A549 (cell line): ENCODE data around the gene RPS25. TPM values are rescaled to one million over a fixed set of nuclear protein-coding genes. Genes with fewer than 3 reads are reported as not detected.
A peak's percentile ranks its signal among the peaks of the same experiment; 100 is the strongest.

Experiments
- ATAC-seq, 2 experiments: fragments of 200-7000 bp in 1 of 2; fragments of >200 bp in 1 of 2; cut with Nextera tagmentation in 1 of 2; cut with Tn5 transposase in 1 of 2; 3 replicates each; pipeline versions ENCODE4 v1.8.0 to v1.9.1; 2018 to 2020; ENCODE audit warnings: mild to moderate bottlenecking in 1 of 2, moderate library complexity in 1 of 2
- CTCF ChIA-PET: fragments of 300-600 bp; sonication (Branson Sonifier 250); formaldehyde crosslinking; extraction: SDS; loops from one replicate; lab custom pipeline; 2021; ENCODE audit warnings: antibody characterized with exemption, inconsistent platforms; lab: Yijun Ruan, JAX
- POLR2A ChIA-PET: fragments of 350-600 bp; formaldehyde crosslinking; extraction: SDS; loops from one replicate; lab custom pipeline; 2021; ENCODE audit warnings: antibody characterized with exemption, inconsistent platforms; lab: Yijun Ruan, JAX
- DNase-seq, 2 experiments: peaks; one replicate each; pipeline versions ENCODE4 v3.0.0 to v3.0.0-alpha.2; 2011 to 2016; ENCODE audit warnings: low read depth in 1 of 2, low spot score in 1 of 2
- FAIRE-seq: peaks from 2 replicates; lab custom pipeline; 2011; peaks lifted over from hg19 to GRCh38; lab: Jason Lieb, UNC
- H3K27ac ChIP-seq, 2 experiments: fragments of >200 bp; sonication (Bioruptor Twin); formaldehyde crosslinking; 3 replicates each; pipeline ENCODE4 v1.5.1; 2016 to 2017
- H3K4me1 ChIP-seq: fragments of >200 bp; sonication (Bioruptor Twin); formaldehyde crosslinking; 3 replicates; pipeline ENCODE4 v1.6.1; 2016
- H3K4me2 ChIP-seq: fragments of >200 bp; sonication (Bioruptor Twin); formaldehyde crosslinking; 3 replicates; pipeline ENCODE4 v1.6.1; 2016
- H3K4me3 ChIP-seq: fragments of >200 bp; sonication (Bioruptor Twin); formaldehyde crosslinking; 3 replicates; pipeline ENCODE4 v1.5.1; 2016
- H3K9me3 ChIP-seq: fragments of >200 bp; sonication (Bioruptor Twin); formaldehyde crosslinking; 3 replicates; pipeline ENCODE4 v1.6.1; 2016
- BCL3 ChIP-seq: fragments of >200 bp; sonication (Bioruptor Twin); formaldehyde crosslinking; IDR thresholded peaks from 3 replicates; pipeline ENCODE4 v1.6.1; 2016
- EP300 ChIP-seq, 2 experiments: fragments of >200 bp; sonication (Bioruptor Twin); formaldehyde crosslinking; IDR thresholded peaks; 2 replicates in 1 of 2; 3 replicates in 1 of 2; pipeline ENCODE4 v1.6.1; 2016 to 2017
- GATA3 ChIP-seq: IDR thresholded peaks from 2 replicates; pipeline ENCODE4 v1.6.1; 2012; ENCODE audit warnings: borderline replicate concordance
- HOXA7 ChIP-seq: fragments of 250-450 bp; sonication (Bioruptor Pico); IDR thresholded peaks from 2 replicates; pipeline ENCODE4 v1.5.0; 2020; ENCODE audit warnings: mild to moderate bottlenecking, moderate library complexity
- JUNB ChIP-seq: fragments of >200 bp; sonication (Bioruptor Twin); formaldehyde crosslinking; IDR thresholded peaks from 2 replicates; pipeline ENCODE4 v1.6.1; 2016
- MYC ChIP-seq: IDR thresholded peaks from 2 replicates; pipeline ENCODE4 v1.6.1; 2012; ENCODE audit warnings: mild to moderate bottlenecking, inconsistent platforms, low read length, improper control_type of control experiment, borderline replicate concordance
- NR3C1 ChIP-seq: fragments of >200 bp; sonication (Bioruptor Twin); formaldehyde crosslinking; IDR thresholded peaks from 3 replicates; pipeline ENCODE4 v1.6.1; 2017
- PBX3 ChIP-seq: IDR thresholded peaks from 2 replicates; pipeline ENCODE4 v1.6.1; 2012
- PHF8 ChIP-seq: fragments of 200-600 bp; sonication (generic); IDR thresholded peaks from 2 replicates; pipeline ENCODE4 v1.6.1; 2016; ENCODE audit warnings: low read depth, mild to moderate bottlenecking, antibody characterized with exemption, moderate library complexity, borderline replicate concordance
- POLR2AphosphoS2 ChIP-seq: conservative IDR thresholded peaks from 2 replicates; pipeline ENCODE4 v1.6.1; 2012; ENCODE audit warnings: low read length, improper control_type of control experiment, inconsistent platforms
- SMC3 ChIP-seq: fragments of >200 bp; sonication (Bioruptor Twin); formaldehyde crosslinking; IDR thresholded peaks from 3 replicates; pipeline ENCODE4 v1.6.1; 2018; ENCODE audit warnings: inconsistent platforms
- TP53 ChIP-seq: fragments of 250-450 bp; sonication (Bioruptor Pico); IDR thresholded peaks from 2 replicates; pipeline ENCODE4 v1.5.0; 2021; ENCODE audit warnings: mild to moderate bottlenecking, moderate library complexity
- ZFP36 ChIP-seq: fragments of 450-650 bp; IDR thresholded peaks from 2 replicates; pipeline ENCODE4 v1.6.1; 2014; ENCODE audit warnings: borderline replicate concordance; ENCODE audit not compliant: partially characterized antibody
- ZSCAN20 ChIP-seq: fragments of 250-450 bp; sonication (Bioruptor Pico); IDR thresholded peaks from 2 replicates; pipeline ENCODE4 v1.8.0; 2022; ENCODE audit warnings: mild to moderate bottlenecking, moderate library complexity
- WGBS: methylation state at CpG from one replicate; pipeline ENCODE4 v1.1.6; 2017; ENCODE audit errors: missing lambda C conversion rate; 5-methylcytosine and 5-hydroxymethylcytosine counted together
- polyA plus RNA-seq, 4 experiments: library from polyadenylated mRNA; depleted of rRNA in 3 of 4; stranded (reverse); fragments of >200 nt; fragmentation: RNase III in 1 of 4; extraction: RNeasy Plus Mini Kit Qiagen cat#74134 plus additional on column Dnase treatment in 1 of 4; gene quantifications; 2 replicates in 3 of 4; 3 replicates in 1 of 4; pipeline ENCODE4 v1.2.3, GENCODE V29; 2011 to 2017
- TF ChIP-seq, protein P1 (sequence below): fragments of 150-350 bp; IDR thresholded peaks from 2 replicates; pipeline ENCODE4 v1.6.1; 2014; ENCODE audit warnings: low read depth, mild to moderate bottlenecking, low read length
- TF ChIP-seq, protein P2 (sequence below): IDR thresholded peaks from 2 replicates; pipeline ENCODE4 v1.6.1; 2012
- TF ChIP-seq, protein P3 (sequence below): fragments of 250-450 bp; sonication (Bioruptor Pico); IDR thresholded peaks from 2 replicates; pipeline ENCODE4 v1.5.0; 2021; ENCODE audit warnings: mild to moderate bottlenecking, moderate library complexity, borderline replicate concordance

The RPS25 gene
- polyA plus RNA-seq, 2 of the 4 experiments (the other 2 are of a cell fraction) = 844 to 1,517 TPM

GRCh38 chr11:119030329-119031047 is 12.3 kb upstream of the RPS25 start, which contains the start of gene SLC37A4 (continued):
- no peak for TF ChIP-seq POLR2AphosphoS2
- no peak for TF ChIP-seq BCL3
- TF ChIP-seq PBX3 = no peak
- TF ChIP-seq, protein P1, sequence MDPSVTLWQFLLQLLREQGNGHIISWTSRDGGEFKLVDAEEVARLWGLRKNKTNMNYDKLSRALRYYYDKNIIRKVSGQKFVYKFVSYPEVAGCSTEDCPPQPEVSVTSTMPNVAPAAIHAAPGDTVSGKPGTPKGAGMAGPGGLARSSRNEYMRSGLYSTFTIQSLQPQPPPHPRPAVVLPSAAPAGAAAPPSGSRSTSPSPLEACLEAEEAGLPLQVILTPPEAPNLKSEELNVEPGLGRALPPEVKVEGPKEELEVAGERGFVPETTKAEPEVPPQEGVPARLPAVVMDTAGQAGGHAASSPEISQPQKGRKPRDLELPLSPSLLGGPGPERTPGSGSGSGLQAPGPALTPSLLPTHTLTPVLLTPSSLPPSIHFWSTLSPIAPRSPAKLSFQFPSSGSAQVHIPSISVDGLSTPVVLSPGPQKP = no peak
- TF ChIP-seq ZSCAN20 (CRISPR knock-in tag) = no peak
- no peak for TF ChIP-seq EP300 (IDR thresholded peaks at IDR 0.05)
- TF ChIP-seq SMC3 = no peak
- no peak for TF ChIP-seq JUNB
- no peak; the same call in 1 of the 2 replicates for TF ChIP-seq PHF8
- TF ChIP-seq TP53 (CRISPR knock-in tag) = no peak
- TF ChIP-seq GATA3 = no peak
- TF ChIP-seq, protein P2, sequence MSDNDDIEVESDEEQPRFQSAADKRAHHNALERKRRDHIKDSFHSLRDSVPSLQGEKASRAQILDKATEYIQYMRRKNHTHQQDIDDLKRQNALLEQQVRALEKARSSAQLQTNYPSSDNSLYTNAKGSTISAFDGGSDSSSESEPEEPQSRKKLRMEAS = peak; percentile 99
- no peak for TF ChIP-seq ZFP36
- TF ChIP-seq HOXA7 (CRISPR knock-in tag) = no peak
- TF ChIP-seq NR3C1 = no peak
- TF ChIP-seq MYC = peak; percentile 57; the same call in 1 of the 2 replicates
- TF ChIP-seq, protein P3, sequence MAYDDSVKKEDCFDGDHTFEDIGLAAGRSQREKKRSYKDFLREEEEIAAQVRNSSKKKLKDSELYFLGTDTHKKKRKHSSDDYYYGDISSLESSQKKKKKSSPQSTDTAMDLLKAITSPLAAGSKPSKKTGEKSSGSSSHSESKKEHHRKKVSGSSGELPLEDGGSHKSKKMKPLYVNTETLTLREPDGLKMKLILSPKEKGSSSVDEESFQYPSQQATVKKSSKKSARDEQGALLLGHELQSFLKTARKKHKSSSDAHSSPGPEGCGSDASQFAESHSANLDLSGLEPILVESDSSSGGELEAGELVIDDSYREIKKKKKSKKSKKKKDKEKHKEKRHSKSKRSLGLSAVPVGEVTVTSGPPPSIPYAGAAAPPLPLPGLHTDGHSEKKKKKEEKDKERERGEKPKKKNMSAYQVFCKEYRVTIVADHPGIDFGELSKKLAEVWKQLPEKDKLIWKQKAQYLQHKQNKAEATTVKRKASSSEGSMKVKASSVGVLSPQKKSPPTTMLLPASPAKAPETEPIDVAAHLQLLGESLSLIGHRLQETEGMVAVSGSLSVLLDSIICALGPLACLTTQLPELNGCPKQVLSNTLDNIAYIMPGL (CRISPR knock-in tag) = no peak

DNA sequence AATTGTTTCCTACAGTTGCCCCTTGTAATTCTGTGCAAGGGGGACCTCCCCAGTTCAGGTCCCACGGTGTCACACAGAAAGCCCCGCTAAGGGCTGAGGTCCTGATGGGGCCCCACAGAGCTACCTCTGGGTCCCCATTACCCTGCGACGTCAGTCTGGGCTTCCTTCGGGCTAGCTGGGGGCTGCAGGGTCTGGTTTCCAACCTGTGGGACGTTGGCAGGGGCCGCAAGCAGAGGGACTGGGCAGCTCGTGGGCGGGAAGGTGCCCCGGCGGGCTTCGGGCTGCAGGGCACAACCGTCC is 11.8 kb upstream of the RPS25 start:
- TF ChIP-seq ZFP36 (no peak), PHF8 (no peak)
- WGBS = no CpG with 5 or more reads among the region's 13 CpGs
- peak in 1 of 2 experiments; percentile 28; a peak in 4 of 6 replicates for ATAC-seq
- no peak for FAIRE-seq
- Histone ChIP-seq H3K4me3 (peak overlapping the region; percentile 85), H3K27ac (peak overlapping the region; percentile 82 to 92), H3K4me2 (peak overlapping the region; percentile 97), H3K9me3 (no peaks in the 10 kb centered on the region), H3K4me1 (peaks cover 12% of the 10 kb centered on the region)
- CTCF ChIA-PET = interaction anchor here (1.1 to 2.4 kb wide), 5 partner anchors 8 to 20 kb away, joined by 3 to 10 read pairs (median 8); partner anchors contain the start of genes RPS25 and TRAPPC4
- POLR2A ChIA-PET = no interaction called here
- DNase-seq = no peak
